Measurements from ENCODE around the gene SLC2A10. TPM values are rescaled to one million over a fixed set of nuclear protein-coding genes. Genes with fewer than 3 reads are reported as not detected.

The SLC2A10 gene
- polyA plus RNA-seq, 1 experiment: 41.9 TPM

GRCh38 chr20:46746956-46747526, 37.6 kb downstream of the SLC2A10 start:
- TF ChIP-seq CTCF (IDR thresholded peaks at IDR 0.05; ENCODE audit: insufficient read depth, low read depth, low read length): no peak
- DNase-seq (ENCODE audit: low read depth): no peak
- ChIA-PET POLR2A (no interaction called here), CTCF (interaction anchor here (0.7 to 1.3 kb wide), 6 partner anchors 11 to 910 kb away, joined by 3 to 4 read pairs (median 3); no protein-coding TSS in a partner anchor)
- Histone ChIP-seq H3K27me3 (ENCODE audit: control insufficient read depth, insufficient read depth, low read length) (peaks cover 4% of the 10 kb centered on the region; the same call in 1 of the 2 replicates), H3K4me3 (ENCODE audit: low read depth, low read length) (no peak overlapping the region), H3K36me3 (ENCODE audit: control insufficient read depth, insufficient read depth, low read length) (no peaks in the 10 kb centered on the region)

DNA sequence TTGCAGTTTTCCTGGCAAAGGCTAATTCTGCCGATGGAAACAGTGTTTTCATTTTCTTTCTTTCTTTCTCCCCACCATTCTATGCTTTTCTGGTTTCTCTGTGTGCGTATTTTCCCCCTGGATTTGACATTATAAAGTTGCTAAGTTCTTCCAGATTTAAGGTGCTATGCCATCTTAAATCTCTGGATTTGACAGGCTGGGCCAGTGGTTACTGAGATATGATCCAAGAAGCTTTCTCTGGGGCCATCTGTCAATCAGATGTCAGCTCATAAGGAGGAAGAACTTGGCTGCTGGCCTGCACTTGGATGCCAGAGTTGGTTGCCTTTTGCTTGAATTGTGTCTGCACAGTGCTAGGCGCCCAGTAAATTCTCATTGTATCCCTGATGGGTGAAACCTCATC, 39.7 kb downstream of the SLC2A10 start:
- CTCF ChIA-PET: interaction anchor here (0.9 to 1.4 kb wide), 4 partner anchors 9 to 874 kb away, joined by 3 to 4 read pairs (median 3); no protein-coding TSS in a partner anchor
- DNase-seq (ENCODE audit: low read depth): no peak
- H3K36me3 ChIP-seq (ENCODE audit: control insufficient read depth, insufficient read depth, low read length): no peaks in the 10 kb centered on the region
- no peak for TF ChIP-seq CTCF (IDR thresholded peaks at IDR 0.05; ENCODE audit: insufficient read depth, low read depth, low read length)
- no peaks in the 10 kb centered on the region for H3K27me3 ChIP-seq (ENCODE audit: control insufficient read depth, insufficient read depth, low read length)
- H3K4me3 ChIP-seq (ENCODE audit: low read depth, low read length): no peak overlapping the region
- POLR2A ChIA-PET: no interaction called here

GRCh38 chr20:46751856-46752255, 42.4 kb downstream of the SLC2A10 start:
- no peak for DNase-seq (ENCODE audit: low read depth)
- no peak for TF ChIP-seq CTCF (IDR thresholded peaks at IDR 0.05; ENCODE audit: insufficient read depth, low read depth, low read length)
- POLR2A ChIA-PET: no interaction called here
- H3K4me3 ChIP-seq (ENCODE audit: low read depth, low read length): no peak overlapping the region
- no peaks in the 10 kb centered on the region for H3K27me3 ChIP-seq (ENCODE audit: control insufficient read depth, insufficient read depth, low read length)
- H3K36me3 ChIP-seq (ENCODE audit: control insufficient read depth, insufficient read depth, low read length): no peaks in the 10 kb centered on the region
- CTCF ChIA-PET: interaction anchor here (0.7 to 1.9 kb wide), 8 partner anchors 17 to 1869 kb away, joined by 3 to 10 read pairs (median 4); no protein-coding TSS in a partner anchor

- no peak for DNase-seq (ENCODE audit: low read depth)
Observed at GRCh38 chr20:46752728-46753127, 43.3 kb downstream of the SLC2A10 start.

More at GRCh38 chr20:46752728-46753127, 43.3 kb downstream of the SLC2A10 start:
- TF ChIP-seq CTCF (IDR thresholded peaks at IDR 0.05; ENCODE audit: insufficient read depth, low read depth, low read length): peak; percentile 74
- Histone ChIP-seq H3K36me3 (ENCODE audit: control insufficient read depth, insufficient read depth, low read length) (no peaks in the 10 kb centered on the region), H3K27me3 (ENCODE audit: control insufficient read depth, insufficient read depth, low read length) (no peaks in the 10 kb centered on the region), H3K4me3 (ENCODE audit: low read depth, low read length) (no peak overlapping the region)
- ChIA-PET POLR2A (no interaction called here), CTCF (interaction anchor here (0.5 to 2.2 kb wide), 31 partner anchors 9 to 870 kb away, joined by 3 to 10 read pairs (median 4); no protein-coding TSS in a partner anchor)

Measured in BJ (cell line).